HepG2 (cell line): ENCODE data around the gene NLRC3. TPM values are rescaled to one million over a fixed set of nuclear protein-coding genes. Genes with fewer than 3 reads are reported as not detected.

Source experiments
- ATRX ChIP-seq: sonication (generic); formaldehyde crosslinking; IDR thresholded peaks from 2 replicates; pipeline ENCODE4 v1.4.0; 2020; ENCODE audit warnings: missing genetic modification reagents, borderline replicate concordance
- CREB1 ChIP-seq, 2 experiments: fragments of 450-650 bp in 1 of 2; IDR thresholded peaks; 2 replicates each; pipeline ENCODE4 v1.6.1; 2016 to 2017; ENCODE audit warnings: control low read depth in 1 of 2, mild to moderate bottlenecking in 1 of 2, missing compliant biosample characterization in 1 of 2, missing genetic modification characterization in 1 of 2
- EP300 ChIP-seq, 3 experiments: sonication (generic) in 1 of 3; formaldehyde crosslinking in 1 of 3; IDR thresholded peaks; 2 replicates each; pipeline versions ENCODE4 v1.5.1 to v1.6.1; 2011 to 2020; ENCODE audit warnings: low read depth in 2 of 3, low read length in 2 of 3, borderline replicate concordance in 1 of 3, improper control_type of control experiment in 1 of 3, mild to moderate bottlenecking in 1 of 3, missing genetic modification reagents in 1 of 3, moderate library complexity in 1 of 3
- GTF2F1 ChIP-seq: fragments of 150-350 bp; IDR thresholded peaks from 2 replicates; pipeline ENCODE4 v1.6.1; 2014; ENCODE audit warnings: low read length
- MTF2 ChIP-seq: sonication (generic); formaldehyde crosslinking; IDR thresholded peaks from 2 replicates; pipeline ENCODE4 v1.5.0; 2020; ENCODE audit warnings: missing genetic modification reagents, borderline replicate concordance
- NCOA2 ChIP-seq: sonication (generic); formaldehyde crosslinking; IDR thresholded peaks from 2 replicates; pipeline ENCODE4 v1.8.0; 2022; ENCODE audit warnings: inconsistent platforms
- PITX1 ChIP-seq: sonication (generic); formaldehyde crosslinking; IDR thresholded peaks from 2 replicates; pipeline ENCODE4 v1.5.1; 2020; ENCODE audit warnings: mild to moderate bottlenecking, missing genetic modification reagents
- SPEN ChIP-seq: sonication (generic); formaldehyde crosslinking; IDR thresholded peaks from 2 replicates; pipeline ENCODE4 v1.5.1; 2020; ENCODE audit warnings: low read depth, mild to moderate bottlenecking, missing genetic modification reagents
- TRIM24 ChIP-seq: sonication (generic); formaldehyde crosslinking; IDR thresholded peaks from 2 replicates; pipeline ENCODE4 v1.8.0; 2022; ENCODE audit warnings: mild to moderate bottlenecking, missing genetic modification reagents
- YEATS4 ChIP-seq: sonication (generic); formaldehyde crosslinking; IDR thresholded peaks from 2 replicates; pipeline ENCODE4 v1.4.0; 2020; ENCODE audit warnings: missing genetic modification reagents, borderline replicate concordance
- ZKSCAN8 ChIP-seq: IDR thresholded peaks from 2 replicates; pipeline ENCODE4 v1.6.1; 2016; ENCODE audit warnings: borderline replicate concordance, missing genetic modification reagents, missing compliant biosample characterization
- ZNF335 ChIP-seq: sonication (generic); formaldehyde crosslinking; IDR thresholded peaks from 2 replicates; pipeline ENCODE4 v1.4.0; 2020; ENCODE audit warnings: missing genetic modification reagents
- ZNF644 ChIP-seq: IDR thresholded peaks from 2 replicates; pipeline ENCODE4 v1.6.1; 2016; ENCODE audit warnings: low read depth
- ZNF720 ChIP-seq: sonication (generic); formaldehyde crosslinking; IDR thresholded peaks from 2 replicates; pipeline ENCODE4 v1.4.0; 2020; ENCODE audit warnings: missing genetic modification reagents
- polyA plus RNA-seq, 8 experiments: library from polyadenylated mRNA; depleted of rRNA in 3 of 8; stranded (reverse) in 7 of 8; unstranded in 1 of 8; fragments of >200 nt; fragmentation: Illumina TruSeq in 4 of 8; extraction: Trizol in 4 of 8; gene quantifications; 2 replicates each; pipeline versions ENCODE4 v1.2.1 to v1.2.3, GENCODE V29; 2011 to 2016; ENCODE audit warnings: low read depth in 4 of 8, missing spikeins in 1 of 8, mixed read lengths in 1 of 8; ENCODE audit not compliant: insufficient read depth in 1 of 8
- total RNA-seq, 5 experiments: library from RNA; depleted of rRNA; stranded (reverse); fragments of >200 nt; fragmentation: Illumina TruSeq; extraction: Trizol; gene quantifications; 2 replicates each; pipeline ENCODE4 v1.2.3, GENCODE V29; 2016; ENCODE audit warnings: low read depth in 1 of 5
- TF ChIP-seq, protein P1 (sequence below): sonication (generic); formaldehyde crosslinking; IDR thresholded peaks from 2 replicates; pipeline ENCODE4 v1.4.0; 2020; ENCODE audit warnings: missing genetic modification reagents
- TF ChIP-seq, protein P2 (sequence below): fragments of 450-650 bp; IDR thresholded peaks from 2 replicates; pipeline ENCODE4 v1.6.1; 2017
- TF ChIP-seq, protein P3 (sequence below): sonication (generic); formaldehyde crosslinking; IDR thresholded peaks from 2 replicates; pipeline ENCODE4 v1.4.0; 2020; ENCODE audit warnings: low read depth, missing genetic modification reagents
- TF ChIP-seq, protein P4 (sequence below): sonication (generic); formaldehyde crosslinking; IDR thresholded peaks from 2 replicates; pipeline ENCODE4 v1.4.0; 2020; ENCODE audit warnings: missing genetic modification reagents
- TF ChIP-seq, protein P5 (sequence below): sonication (generic); formaldehyde crosslinking; IDR thresholded peaks from 2 replicates; pipeline ENCODE4 v1.5.0; 2020; ENCODE audit warnings: mild to moderate bottlenecking, missing genetic modification reagents

NLRC3 gene
- total and polyA plus RNA-seq, 2 of the 13 experiments (the other 11 are each of a cell fraction or from before 2014, with no cell fraction given), result not detected

DNA sequence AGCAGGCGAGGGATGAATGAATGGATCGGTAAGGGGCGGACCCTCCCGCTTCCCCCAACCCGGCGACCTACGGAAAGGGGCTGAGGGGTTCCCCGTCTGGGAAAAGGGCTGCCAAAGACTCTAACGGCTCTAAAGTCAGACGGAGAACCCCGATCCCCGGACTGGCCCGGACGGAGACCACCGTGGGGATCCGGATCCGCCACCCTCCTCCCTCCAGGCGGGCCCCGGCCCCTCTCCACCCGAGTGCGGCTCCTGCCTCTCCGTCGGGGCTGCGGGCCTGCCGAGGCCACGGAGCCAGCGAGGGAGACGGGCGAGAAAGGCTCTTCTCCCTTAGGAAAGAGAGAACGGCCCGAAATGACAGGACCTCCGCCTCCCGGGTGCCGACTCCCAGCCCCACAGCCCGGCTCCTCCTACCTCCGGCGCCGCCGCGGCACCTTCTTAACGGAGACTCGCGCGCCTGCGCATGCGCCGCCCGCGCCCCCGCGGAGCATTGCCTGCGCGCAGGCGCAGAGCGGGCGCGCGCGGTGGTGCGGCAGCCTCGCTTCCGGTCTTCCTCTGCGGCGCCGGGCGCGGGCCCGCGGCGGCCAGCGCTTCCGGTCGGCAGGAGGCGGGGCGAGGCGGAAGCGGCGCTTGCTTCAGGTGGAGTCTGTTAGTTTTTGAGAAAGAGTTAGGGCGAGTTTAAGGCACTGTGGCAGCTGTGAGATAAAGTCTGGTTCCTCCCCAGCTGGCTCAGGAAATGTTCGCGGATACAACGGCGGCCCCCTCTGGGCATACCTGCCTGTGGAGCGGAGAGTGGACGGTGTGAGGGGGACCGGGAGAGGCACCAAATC, 34.2 kb upstream of the NLRC3 start, which contains the start of gene SLX4 (continued):
- no peak for TF ChIP-seq EP300 (IDR thresholded peaks at IDR 0.05; ENCODE audit: low read depth in 2 of 2, low read length in 2 of 2)
- TF ChIP-seq EP300 (CRISPR knock-in tag; IDR thresholded peaks at IDR 0.05; ENCODE audit: borderline replicate concordance), result no peak
- TF ChIP-seq, protein P1, sequence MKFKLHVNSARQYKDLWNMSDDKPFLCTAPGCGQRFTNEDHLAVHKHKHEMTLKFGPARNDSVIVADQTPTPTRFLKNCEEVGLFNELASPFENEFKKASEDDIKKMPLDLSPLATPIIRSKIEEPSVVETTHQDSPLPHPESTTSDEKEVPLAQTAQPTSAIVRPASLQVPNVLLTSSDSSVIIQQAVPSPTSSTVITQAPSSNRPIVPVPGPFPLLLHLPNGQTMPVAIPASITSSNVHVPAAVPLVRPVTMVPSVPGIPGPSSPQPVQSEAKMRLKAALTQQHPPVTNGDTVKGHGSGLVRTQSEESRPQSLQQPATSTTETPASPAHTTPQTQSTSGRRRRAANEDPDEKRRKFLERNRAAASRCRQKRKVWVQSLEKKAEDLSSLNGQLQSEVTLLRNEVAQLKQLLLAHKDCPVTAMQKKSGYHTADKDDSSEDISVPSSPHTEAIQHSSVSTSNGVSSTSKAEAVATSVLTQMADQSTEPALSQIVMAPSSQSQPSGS (CRISPR knock-in tag), result no peak; the same call in 1 of the 2 replicates
- TF ChIP-seq, protein P2, sequence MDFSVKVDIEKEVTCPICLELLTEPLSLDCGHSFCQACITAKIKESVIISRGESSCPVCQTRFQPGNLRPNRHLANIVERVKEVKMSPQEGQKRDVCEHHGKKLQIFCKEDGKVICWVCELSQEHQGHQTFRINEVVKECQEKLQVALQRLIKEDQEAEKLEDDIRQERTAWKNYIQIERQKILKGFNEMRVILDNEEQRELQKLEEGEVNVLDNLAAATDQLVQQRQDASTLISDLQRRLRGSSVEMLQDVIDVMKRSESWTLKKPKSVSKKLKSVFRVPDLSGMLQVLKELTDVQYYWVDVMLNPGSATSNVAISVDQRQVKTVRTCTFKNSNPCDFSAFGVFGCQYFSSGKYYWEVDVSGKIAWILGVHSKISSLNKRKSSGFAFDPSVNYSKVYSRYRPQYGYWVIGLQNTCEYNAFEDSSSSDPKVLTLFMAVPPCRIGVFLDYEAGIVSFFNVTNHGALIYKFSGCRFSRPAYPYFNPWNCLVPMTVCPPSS, result no peak
- TF ChIP-seq, protein P3, sequence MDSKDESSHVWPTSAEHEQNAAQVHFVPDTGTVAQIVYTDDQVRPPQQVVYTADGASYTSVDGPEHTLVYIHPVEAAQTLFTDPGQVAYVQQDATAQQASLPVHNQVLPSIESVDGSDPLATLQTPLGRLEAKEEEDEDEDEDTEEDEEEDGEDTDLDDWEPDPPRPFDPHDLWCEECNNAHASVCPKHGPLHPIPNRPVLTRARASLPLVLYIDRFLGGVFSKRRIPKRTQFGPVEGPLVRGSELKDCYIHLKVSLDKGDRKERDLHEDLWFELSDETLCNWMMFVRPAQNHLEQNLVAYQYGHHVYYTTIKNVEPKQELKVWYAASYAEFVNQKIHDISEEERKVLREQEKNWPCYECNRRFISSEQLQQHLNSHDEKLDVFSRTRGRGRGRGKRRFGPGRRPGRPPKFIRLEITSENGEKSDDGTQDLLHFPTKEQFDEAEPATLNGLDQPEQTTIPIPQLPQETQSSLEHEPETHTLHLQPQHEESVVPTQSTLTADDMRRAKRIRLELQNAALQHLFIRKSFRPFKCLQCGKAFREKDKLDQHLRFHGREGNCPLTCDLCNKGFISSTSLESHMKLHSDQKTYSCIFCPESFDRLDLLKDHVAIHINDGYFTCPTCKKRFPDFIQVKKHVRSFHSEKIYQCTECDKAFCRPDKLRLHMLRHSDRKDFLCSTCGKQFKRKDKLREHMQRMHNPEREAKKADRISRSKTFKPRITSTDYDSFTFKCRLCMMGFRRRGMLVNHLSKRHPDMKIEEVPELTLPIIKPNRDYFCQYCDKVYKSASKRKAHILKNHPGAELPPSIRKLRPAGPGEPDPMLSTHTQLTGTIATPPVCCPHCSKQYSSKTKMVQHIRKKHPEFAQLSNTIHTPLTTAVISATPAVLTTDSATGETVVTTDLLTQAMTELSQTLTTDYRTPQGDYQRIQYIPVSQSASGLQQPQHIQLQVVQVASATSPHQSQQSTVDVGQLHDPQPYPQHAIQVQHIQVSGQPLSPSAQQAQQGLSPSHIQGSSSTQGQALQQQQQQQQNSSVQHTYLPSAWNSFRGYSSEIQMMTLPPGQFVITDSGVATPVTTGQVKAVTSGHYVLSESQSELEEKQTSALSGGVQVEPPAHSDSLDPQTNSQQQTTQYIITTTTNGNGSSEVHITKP (CRISPR knock-in tag), result 0 out of 2 replicates have a peak, but pooled peaks have one; percentile 16
- no peak for TF ChIP-seq ZNF335 (CRISPR knock-in tag)
- TF ChIP-seq PITX1 (CRISPR knock-in tag), result 0 out of 2 replicates have a peak, but pooled peaks have one; percentile 28
- TF ChIP-seq ZNF720, result no peak
- TF ChIP-seq, protein P4, sequence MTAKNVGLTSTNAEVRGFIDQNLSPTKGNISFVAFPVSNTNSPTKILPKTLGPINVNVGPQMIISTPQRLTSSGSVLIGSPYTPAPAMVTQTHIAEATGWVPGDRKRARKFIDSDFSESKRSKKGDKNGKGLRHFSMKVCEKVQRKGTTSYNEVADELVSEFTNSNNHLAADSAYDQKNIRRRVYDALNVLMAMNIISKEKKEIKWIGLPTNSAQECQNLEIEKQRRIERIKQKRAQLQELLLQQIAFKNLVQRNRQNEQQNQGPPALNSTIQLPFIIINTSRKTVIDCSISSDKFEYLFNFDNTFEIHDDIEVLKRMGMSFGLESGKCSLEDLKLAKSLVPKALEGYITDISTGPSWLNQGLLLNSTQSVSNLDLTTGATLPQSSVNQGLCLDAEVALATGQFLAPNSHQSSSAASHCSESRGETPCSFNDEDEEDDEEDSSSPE (CRISPR knock-in tag), result peak; percentile 53
- TF ChIP-seq, protein P5, sequence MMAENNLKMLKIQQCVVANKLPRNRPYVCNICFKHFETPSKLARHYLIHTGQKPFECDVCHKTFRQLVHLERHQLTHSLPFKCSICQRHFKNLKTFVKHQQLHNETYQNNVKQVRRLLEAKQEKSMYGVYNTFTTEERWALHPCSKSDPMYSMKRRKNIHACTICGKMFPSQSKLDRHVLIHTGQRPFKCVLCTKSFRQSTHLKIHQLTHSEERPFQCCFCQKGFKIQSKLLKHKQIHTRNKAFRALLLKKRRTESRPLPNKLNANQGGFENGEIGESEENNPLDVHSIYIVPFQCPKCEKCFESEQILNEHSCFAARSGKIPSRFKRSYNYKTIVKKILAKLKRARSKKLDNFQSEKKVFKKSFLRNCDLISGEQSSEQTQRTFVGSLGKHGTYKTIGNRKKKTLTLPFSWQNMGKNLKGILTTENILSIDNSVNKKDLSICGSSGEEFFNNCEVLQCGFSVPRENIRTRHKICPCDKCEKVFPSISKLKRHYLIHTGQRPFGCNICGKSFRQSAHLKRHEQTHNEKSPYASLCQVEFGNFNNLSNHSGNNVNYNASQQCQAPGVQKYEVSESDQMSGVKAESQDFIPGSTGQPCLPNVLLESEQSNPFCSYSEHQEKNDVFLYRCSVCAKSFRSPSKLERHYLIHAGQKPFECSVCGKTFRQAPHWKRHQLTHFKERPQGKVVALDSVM (CRISPR knock-in tag), result no peak
- no peak for TF ChIP-seq SPEN (CRISPR knock-in tag)
- no peak for TF ChIP-seq TRIM24
- TF ChIP-seq YEATS4, result peak; percentile 68; the same call in 1 of the 2 replicates
- no peak for TF ChIP-seq GTF2F1
- no peak for TF ChIP-seq CREB1 (IDR thresholded peaks at IDR 0.05)
- no peak for TF ChIP-seq CREB1 (CRISPR knock-in tag; IDR thresholded peaks at IDR 0.05)
- no peak for TF ChIP-seq ATRX (CRISPR knock-in tag)
- TF ChIP-seq ZNF644 (CRISPR knock-in tag), result no peak
- TF ChIP-seq NCOA2 (CRISPR knock-in tag), result no peak; the same call in 1 of the 2 replicates
- no peak for TF ChIP-seq ZKSCAN8 (CRISPR knock-in tag)
- no peak for TF ChIP-seq MTF2 (CRISPR knock-in tag)
